GM10248 (cell line): Measurements from ENCODE around the gene AMPD3.

Experiments used
- CTCF ChIA-PET: fragments of 300-600 bp; sonication (Branson Sonifier 250); formaldehyde crosslinking; extraction: SDS; loops from one replicate; lab custom pipeline; 2021; ENCODE audit warnings: antibody characterized with exemption; lab: Yijun Ruan, JAX
- POLR2A ChIA-PET: fragments of 350-650 bp; sonication (Branson Sonifier 250); formaldehyde crosslinking; extraction: SDS; loops from one replicate; lab custom pipeline; 2020; ENCODE audit warnings: antibody characterized with exemption; lab: Yijun Ruan, JAX
- DNase-seq: peaks from one replicate; pipeline ENCODE4 v3.0.0; 2012; ENCODE audit errors: extremely low spot score
- TF ChIP-seq, protein P1 (sequence below): IDR thresholded peaks from 2 replicates; pipeline ENCODE4 v1.5.1; 2012; ENCODE audit warnings: mild to moderate bottlenecking, low read depth; ENCODE audit errors: extremely low read depth, missing control alignments, control extremely low read depth

The AMPD3 gene

DNA sequence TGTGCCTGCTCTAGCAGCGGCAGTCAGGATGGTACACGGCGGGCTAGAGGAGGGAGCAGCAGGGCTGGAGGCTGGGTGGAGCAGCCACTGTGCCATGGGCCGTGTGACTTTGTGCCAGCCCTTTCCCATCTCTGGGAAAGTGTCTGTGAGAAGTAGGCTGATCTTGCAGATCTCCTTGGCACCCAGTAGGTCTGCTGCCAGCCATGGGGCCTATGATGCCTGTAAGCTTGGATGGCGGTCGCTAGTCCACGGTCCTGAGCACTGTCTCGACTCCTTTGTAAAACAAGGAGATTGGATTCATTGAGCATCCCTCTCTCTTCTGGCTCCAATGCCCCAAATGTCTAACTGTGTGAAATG lies 22.6 kb downstream of the AMPD3 start:
- no peak for DNase-seq
- ChIA-PET POLR2A (no interaction called here), CTCF (no interaction called here)
- TF ChIP-seq, protein P1, sequence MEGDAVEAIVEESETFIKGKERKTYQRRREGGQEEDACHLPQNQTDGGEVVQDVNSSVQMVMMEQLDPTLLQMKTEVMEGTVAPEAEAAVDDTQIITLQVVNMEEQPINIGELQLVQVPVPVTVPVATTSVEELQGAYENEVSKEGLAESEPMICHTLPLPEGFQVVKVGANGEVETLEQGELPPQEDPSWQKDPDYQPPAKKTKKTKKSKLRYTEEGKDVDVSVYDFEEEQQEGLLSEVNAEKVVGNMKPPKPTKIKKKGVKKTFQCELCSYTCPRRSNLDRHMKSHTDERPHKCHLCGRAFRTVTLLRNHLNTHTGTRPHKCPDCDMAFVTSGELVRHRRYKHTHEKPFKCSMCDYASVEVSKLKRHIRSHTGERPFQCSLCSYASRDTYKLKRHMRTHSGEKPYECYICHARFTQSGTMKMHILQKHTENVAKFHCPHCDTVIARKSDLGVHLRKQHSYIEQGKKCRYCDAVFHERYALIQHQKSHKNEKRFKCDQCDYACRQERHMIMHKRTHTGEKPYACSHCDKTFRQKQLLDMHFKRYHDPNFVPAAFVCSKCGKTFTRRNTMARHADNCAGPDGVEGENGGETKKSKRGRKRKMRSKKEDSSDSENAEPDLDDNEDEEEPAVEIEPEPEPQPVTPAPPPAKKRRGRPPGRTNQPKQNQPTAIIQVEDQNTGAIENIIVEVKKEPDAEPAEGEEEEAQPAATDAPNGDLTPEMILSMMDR = no peak

DNA sequence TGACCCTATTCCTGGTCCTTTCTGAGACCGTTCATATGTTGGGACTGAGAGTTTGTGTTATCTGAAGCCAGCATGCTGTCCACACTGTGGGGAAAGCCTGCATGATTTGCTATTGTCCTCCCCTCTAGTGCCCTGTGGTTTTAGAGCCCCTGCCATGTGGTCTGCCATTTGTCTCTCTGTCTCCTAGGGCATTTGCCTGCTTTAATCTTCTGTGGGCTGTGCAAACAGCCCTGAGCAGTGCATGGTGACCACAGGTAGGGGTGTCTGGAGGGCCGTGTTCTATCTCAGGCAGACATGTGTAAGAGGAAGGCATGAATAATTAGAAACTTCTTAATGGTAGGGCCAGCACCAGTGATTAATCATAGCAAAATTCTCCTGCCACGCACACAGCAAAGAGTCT lies 23.0 kb downstream of the AMPD3 start:
- POLR2A ChIA-PET = no interaction called here
- TF ChIP-seq, protein P1 = no peak
- CTCF ChIA-PET = no interaction called here
- DNase-seq = no peak

DNA sequence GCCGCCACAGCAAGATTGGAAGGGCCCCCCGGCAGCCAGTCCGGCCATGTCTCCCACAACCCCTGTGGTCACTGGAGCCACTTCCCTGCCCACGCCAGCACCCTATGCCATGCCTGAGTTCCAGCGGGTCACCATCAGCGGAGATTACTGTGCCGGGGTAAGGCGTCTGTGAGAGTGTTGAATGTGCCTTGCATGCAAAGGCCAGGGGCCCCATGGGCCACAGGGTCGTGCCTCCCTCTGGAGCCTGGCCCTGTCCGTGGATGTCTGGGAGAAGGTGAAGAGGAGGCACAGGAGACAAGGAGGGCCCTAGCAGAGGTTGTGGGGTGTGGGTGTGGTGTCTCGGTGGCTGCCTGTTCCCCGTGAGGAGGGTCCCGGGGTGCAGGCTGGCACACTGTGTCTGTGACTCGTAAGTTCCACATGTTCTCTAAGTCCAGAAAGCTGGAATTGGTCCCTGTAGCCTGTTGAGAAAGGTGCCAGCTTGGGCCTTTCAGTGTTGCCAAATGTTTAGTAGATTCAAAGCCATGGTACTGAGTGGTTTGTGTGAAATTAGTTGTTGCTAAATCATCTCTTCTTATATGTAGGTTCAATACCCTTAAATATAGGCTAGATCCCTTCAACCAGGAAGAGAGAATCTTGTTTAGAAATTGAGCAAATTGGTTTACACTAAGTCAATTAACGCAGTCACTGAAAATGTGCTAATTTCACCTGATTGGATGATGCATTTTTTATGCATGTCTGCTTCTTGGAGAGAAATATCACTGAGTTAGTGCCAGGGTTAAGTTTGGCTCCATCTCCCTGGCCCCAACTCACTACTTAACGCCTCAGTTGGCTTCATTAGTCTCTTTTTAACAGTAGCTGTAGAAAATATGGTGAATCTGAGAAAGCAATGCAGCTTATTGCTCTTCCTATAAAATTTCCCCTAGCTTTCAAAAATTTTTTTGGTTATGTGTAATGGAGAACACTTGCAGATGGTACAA lies 23.8 kb downstream of the AMPD3 start:
- TF ChIP-seq, protein P1 = no peak
- ChIA-PET CTCF (interaction anchor here (0.7 to 1.3 kb wide), 3 partner anchors 18 to 29 kb away, joined by 3 to 4 read pairs (median 4); no protein-coding TSS in a partner anchor), POLR2A (no interaction called here)
- no peak for DNase-seq

GRCh38 chr11:10480026-10480425 lies 25.0 kb downstream of the AMPD3 start:
- CTCF ChIA-PET = interaction anchor here (0.7 to 1.6 kb wide), 5 partner anchors 17 to 65 kb away, joined by 3 to 4 read pairs (median 4); partner anchors contain the start of gene RNF141

DNA sequence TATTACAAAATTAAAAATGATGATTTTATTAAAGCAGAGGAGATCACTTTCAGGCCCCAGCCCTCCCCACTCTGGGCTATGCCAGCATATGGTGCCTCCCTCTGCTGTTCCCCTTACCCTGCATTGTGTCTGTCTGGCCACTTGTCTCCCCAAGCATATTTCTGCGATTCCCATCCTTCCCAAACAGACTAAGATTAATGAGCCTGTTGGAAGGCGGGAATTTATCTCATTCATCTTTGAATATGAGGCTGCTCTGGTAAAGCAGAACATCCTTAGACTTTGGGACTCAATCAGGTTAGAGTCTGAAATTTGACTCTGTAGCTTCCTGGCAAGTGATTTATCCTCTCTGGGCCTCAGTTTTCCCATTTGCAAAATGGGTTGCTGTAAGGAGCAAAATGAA lies 25.7 kb downstream of the AMPD3 start:
- ChIA-PET POLR2A (no interaction called here), CTCF (interaction anchor here (1.2 to 1.6 kb wide), 6 partner anchors 10 to 115 kb away, joined by 3 to 4 read pairs (median 3); partner anchors contain the start of gene RNF141)
- no peak for DNase-seq
- TF ChIP-seq, protein P1 = no peak

More at GRCh38 chr11:10480026-10480425, 25.0 kb downstream of the AMPD3 start:
- no peak for DNase-seq
- POLR2A ChIA-PET = no interaction called here
- TF ChIP-seq, protein P1 = no peak

GRCh38 chr11:10481560-10482349 lies 26.7 kb downstream of the AMPD3 start:
- no peak for DNase-seq
- POLR2A ChIA-PET = no interaction called here
- TF ChIP-seq, protein P1 = no peak
- CTCF ChIA-PET = interaction anchor here (1.2 to 1.4 kb wide), 4 partner anchors 9 to 116 kb away, joined by 3 read pairs; no protein-coding TSS in a partner anchor
